Stimulated activated CD8-positive, alpha-beta memory T cell treated with anti-CD3 and anti-CD28 coated beads, Interleukin-12 subunit alpha, Interleukin-12 subunit beta, amount 100 ng/mL, for 24 hours (primary cell): ENCODE data around the gene GP9.
"Not testable (repeated sequence)": the region's sequence is repeated elsewhere in the genome, so short reads cannot be mapped to it uniquely, and the experiment has no call there.

Source experiments
- DNase-seq: peaks from one replicate; pipeline ENCODE4 v3.0.0-alpha.2; 2020; ENCODE audit errors: extremely low read depth

GP9 gene

GRCh38 chr3:129070086-129070885, 9.7 kb downstream of the GP9 start:
- DNase-seq, result no peak

- DNase-seq, result no peak
Observed at GRCh38 chr3:129077222-129077621, 16.6 kb downstream of the GP9 start.

GRCh38 chr3:129078510-129078909, 17.9 kb downstream of the GP9 start:
- DNase-seq, result no peak

GRCh38 chr3:129081503-129081902, 20.9 kb downstream of the GP9 start:
- no peak for DNase-seq

- DNase-seq, result no peak
Observed at GRCh38 chr3:129082026-129082425, 21.4 kb downstream of the GP9 start.

- DNase-seq, result no peak
Observed at GRCh38 chr3:129084501-129084900, 23.9 kb downstream of the GP9 start.

GRCh38 chr3:129085165-129085715, 24.7 kb downstream of the GP9 start:
- no peak for DNase-seq

GRCh38 chr3:129085818-129086217, 25.2 kb downstream of the GP9 start:
- no peak for DNase-seq

- no peak for DNase-seq
Observed at GRCh38 chr3:129087138-129087702, 26.6 kb downstream of the GP9 start.

- DNase-seq, result not testable (repeated sequence)
Observed at GRCh38 chr3:129087904-129088303, 27.3 kb downstream of the GP9 start.

- DNase-seq, result not testable (repeated sequence)
Observed at GRCh38 chr3:129088312-129088711, 27.7 kb downstream of the GP9 start.

GRCh38 chr3:129095285-129095684, 34.7 kb downstream of the GP9 start:
- DNase-seq, result no peak

- no peak for DNase-seq
Observed at GRCh38 chr3:129100274-129100673, 39.7 kb downstream of the GP9 start.

- DNase-seq, result no peak
Observed at GRCh38 chr3:129101370-129102138, 41.0 kb downstream of the GP9 start.

- DNase-seq, result no peak
Observed at GRCh38 chr3:129103296-129103695, 42.7 kb downstream of the GP9 start.

- DNase-seq, result no peak
Observed at GRCh38 chr3:129104051-129104450, 43.5 kb downstream of the GP9 start.

GRCh38 chr3:129104498-129105079, 44.0 kb downstream of the GP9 start:
- no peak for DNase-seq

GRCh38 chr3:129105862-129106261, 45.3 kb downstream of the GP9 start:
- DNase-seq, result no peak

GRCh38 chr3:129106320-129106719, 45.7 kb downstream of the GP9 start:
- DNase-seq, result no peak

- no peak for DNase-seq
Observed at GRCh38 chr3:129106866-129107565, 46.4 kb downstream of the GP9 start.

GRCh38 chr3:129107793-129108192, 47.2 kb downstream of the GP9 start:
- DNase-seq, result no peak
